ENCODE measurements around the gene DEFB123.

The DEFB123 gene

GRCh38 chr20:31440012-31440659 is at the start of gene DEFB123:
DEFB123 (plus strand) TSS chr20:31440632; CDS start chr20:31440699, 67 bp downstream.
- H3K4me3 ChIP-seq (ENCODE audit: low read length): no peak within 1 kb of the TSS
- DNase-seq (ENCODE audit: low read depth): no peak
- TF ChIP-seq CTCF (conservative IDR thresholded peaks at IDR 0.05; ENCODE audit: low read depth, low read length): no peak

GRCh38 chr20:31392836-31393235 is 47.6 kb upstream of the DEFB123 start:
- no peak for TF ChIP-seq CTCF (conservative IDR thresholded peaks at IDR 0.05; ENCODE audit: low read depth, low read length)
- no peak overlapping the region for H3K4me3 ChIP-seq (ENCODE audit: low read length)
- no peak for DNase-seq (ENCODE audit: low read depth)

GRCh38 chr20:31394900-31395299 is 45.5 kb upstream of the DEFB123 start:
- no peak for TF ChIP-seq CTCF (conservative IDR thresholded peaks at IDR 0.05; ENCODE audit: low read depth, low read length)
- H3K4me3 ChIP-seq (ENCODE audit: low read length): no peak overlapping the region
- no peak for DNase-seq (ENCODE audit: low read depth)

- no peak overlapping the region for H3K4me3 ChIP-seq (ENCODE audit: low read length)
- no peak for TF ChIP-seq CTCF (conservative IDR thresholded peaks at IDR 0.05; ENCODE audit: low read depth, low read length)
- DNase-seq (ENCODE audit: low read depth): no peak
Observed at GRCh38 chr20:31403886-31404285, 36.5 kb upstream of the DEFB123 start.

GRCh38 chr20:31406115-31406514 is 34.3 kb upstream of the DEFB123 start, which contains the start of gene DEFB121:
DEFB121 (minus strand) TSS chr20:31406215; CDS start chr20:31406152, 63 bp downstream.
- no peak for DNase-seq (ENCODE audit: low read depth)
- TF ChIP-seq CTCF (conservative IDR thresholded peaks at IDR 0.05; ENCODE audit: low read depth, low read length): no peak
- H3K4me3 ChIP-seq (ENCODE audit: low read length): no peak within 1 kb of the TSS

GRCh38 chr20:31410011-31410410 is 30.4 kb upstream of the DEFB123 start:
- no peak overlapping the region for H3K4me3 ChIP-seq (ENCODE audit: low read length)
- no peak for DNase-seq (ENCODE audit: low read depth)
- no peak for TF ChIP-seq CTCF (conservative IDR thresholded peaks at IDR 0.05; ENCODE audit: low read depth, low read length)

GRCh38 chr20:31414381-31414780 is 26.1 kb upstream of the DEFB123 start:
- no peak overlapping the region for H3K4me3 ChIP-seq (ENCODE audit: low read length)
- no peak for TF ChIP-seq CTCF (conservative IDR thresholded peaks at IDR 0.05; ENCODE audit: low read depth, low read length)
- no peak for DNase-seq (ENCODE audit: low read depth)

Data from retinal pigment epithelial cell (primary cell).